ENCODE measurements around the gene MBLAC1. TPM values are rescaled to one million over a fixed set of nuclear protein-coding genes. Genes with fewer than 3 reads are reported as not detected.
A peak's percentile ranks its signal among the peaks of the same experiment; 100 is the strongest.

MBLAC1 gene
- total and polyA plus RNA-seq, 2 of the 4 experiments (the other 2 are of a cell fraction) = 0.72 to 1.4 TPM

DNA sequence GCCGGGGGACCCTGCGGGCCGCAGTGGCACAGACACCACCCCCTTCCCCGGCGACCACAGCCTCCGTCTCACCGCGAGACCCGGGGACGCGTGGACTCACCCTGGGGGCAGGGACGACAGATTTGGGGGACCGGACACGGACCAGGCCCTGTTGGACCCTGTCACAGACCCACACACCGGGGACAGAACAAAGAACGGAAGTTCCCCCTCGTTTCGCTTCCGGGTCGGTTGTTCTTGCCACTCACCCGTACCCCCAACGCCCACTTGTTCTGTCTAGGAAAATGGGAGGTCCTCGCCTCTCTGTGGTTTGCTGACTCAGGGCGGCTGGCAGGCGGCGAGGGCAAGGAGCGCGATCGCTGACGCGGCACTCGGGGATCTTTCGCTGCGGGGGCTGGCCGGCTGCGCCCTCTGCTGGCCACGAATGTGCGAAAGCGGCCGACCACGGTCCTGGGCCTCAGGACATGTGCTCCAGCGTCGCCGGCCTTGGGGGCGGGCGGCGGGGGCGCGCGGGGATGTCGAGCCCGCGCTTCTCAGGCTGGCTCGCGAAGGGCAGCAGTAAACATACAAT, 45.1 kb upstream of the MBLAC1 start, which contains the start of gene ZNF3:
TSS of gene ZNF3 (minus strand) at position 189 of the 568 bp plus-strand sequence. CDS start 4,366 bp downstream, outside the sequence.
- peak within 1 kb of the TSS; percentile 91 for H3K14ac ChIP-seq (replicated peaks; ENCODE audit: low read depth, low read length)
- peak within 1 kb of the TSS; percentile 97 for H2AFZ ChIP-seq (replicated peaks; ENCODE audit: low read length, poor library complexity)
- no TSS peak for BruUV-seq (replicated peaks)
- H3K9ac ChIP-seq (ENCODE audit: low read depth, low read length) = peak within 1 kb of the TSS; percentile 87
- H3K9me3 ChIP-seq (ENCODE audit: control insufficient read depth, insufficient read depth, low read length) = peaks cover 1% of the 10 kb centered on the region; the same call in 1 of the 2 replicates
- H2BK20ac ChIP-seq (ENCODE audit: low read depth, low read length) = peak within 1 kb of the TSS; percentile 57; the same call in 1 of the 2 replicates
- peak within 1 kb of the TSS; percentile 87 for H3K27ac ChIP-seq (ENCODE audit: insufficient read depth, low read length)
- H3K18ac ChIP-seq (ENCODE audit: low read depth, low read length) = peak within 1 kb of the TSS; percentile 39; the same call in 1 of the 2 replicates
- WGBS, 2 experiments (ENCODE audit: extremely low coverage in 2 of 2, insufficient read length in 1 of 2) = 0% methylated on average over 4 of the region's 55 CpGs; no CpG with 5 or more reads in 1 of the 2 experiments
- H3K56ac ChIP-seq (ENCODE audit: extremely low read depth, insufficient read depth, low read length) = peak within 1 kb of the TSS; percentile 83
- CTCF ChIA-PET = no interaction called here
- H3K79me1 ChIP-seq (ENCODE audit: low read depth in 1 of 2, low read length in 2 of 2) = peaks cover 11 to 35% of the 10 kb centered on the region in 2 experiments
- H3K27me3 ChIP-seq (ENCODE audit: control insufficient read depth, insufficient read depth, low read length) = no peaks in the 10 kb centered on the region
- peak; percentile 99 for DNase-seq
- H2AK5ac ChIP-seq (ENCODE audit: low read depth, low read length) = peak within 1 kb of the TSS; percentile 84
- peak within 1 kb of the TSS; percentile 78 for H2BK5ac ChIP-seq (ENCODE audit: low read depth, low read length, poor library complexity, severe bottlenecking)
- H4K5ac ChIP-seq (ENCODE audit: low read depth, low read length) = peak within 1 kb of the TSS; percentile 76
- in situ Hi-C loops (cut with MboI; ENCODE audit: low sequenced_read_pairs) = no loop called here
- H2AK9ac ChIP-seq (replicated peaks; ENCODE audit: low read depth, low read length, poor library complexity) = peak within 1 kb of the TSS; percentile 99
- H3K23ac ChIP-seq (ENCODE audit: low read depth, low read length) = peak within 1 kb of the TSS; percentile 73
- intact Hi-C loops (cut with micrococcal nuclease) = loop anchor here (1.0 kb wide), 1 partner anchor 87 kb away; no protein-coding TSS in a partner anchor
- H3K4me2 ChIP-seq (ENCODE audit: low read depth, low read length) = peak within 1 kb of the TSS; percentile 89
- peak within 1 kb of the TSS; percentile 73 for H3K4me3 ChIP-seq (ENCODE audit: insufficient read depth, low read depth, low read length)
- ATAC-seq (ENCODE audit: low read depth) = peak; percentile 90
- peak within 1 kb of the TSS; percentile 93 for H4K91ac ChIP-seq (ENCODE audit: insufficient read depth, low read depth, low read length)
- peak within 1 kb of the TSS; percentile 98 for H3K4ac ChIP-seq (ENCODE audit: low read depth, low read length)
- H2BK120ac ChIP-seq (ENCODE audit: low read depth, low read length) = peak within 1 kb of the TSS; percentile 82
- peaks cover 21% of the 10 kb centered on the region for H4K20me1 ChIP-seq (ENCODE audit: insufficient read depth, low read length)
- H3K4me1 ChIP-seq (ENCODE audit: control insufficient read depth, insufficient read depth, low read length) = peaks cover 9% of the 10 kb centered on the region
- peak within 1 kb of the TSS; percentile 16 for H2BK15ac ChIP-seq (ENCODE audit: low read depth, low read length)
- dilution Hi-C loops (cut with HindIII; ENCODE audit: low sequenced_read_pairs, unreplicated experiment) = no loop called here
- peaks cover 24% of the 10 kb centered on the region for H3K36me3 ChIP-seq (ENCODE audit: control insufficient read depth, insufficient read depth, low read length)
- POLR2A ChIA-PET (ENCODE audit: unreplicated experiment) = no interaction called here
- peak within 1 kb of the TSS; percentile 36 to 96 for H4K8ac ChIP-seq (ENCODE audit: low read depth in 2 of 2, low read length in 2 of 2)
- H3K9me1 ChIP-seq (ENCODE audit: insufficient read depth, low read length) = peaks cover 9% of the 10 kb centered on the region
- TF ChIP-seq RAD21 (IDR thresholded peaks at IDR 0.05; ENCODE audit: low read length) (peak; percentile 73), SMC3 (IDR thresholded peaks at IDR 0.05; ENCODE audit: low read depth, low read length) (peak; percentile 73), CTCF (conservative IDR thresholded peaks at IDR 0.05; ENCODE audit: low read depth, low read length) (peak; percentile 95), RCOR1 (IDR thresholded peaks at IDR 0.05; ENCODE audit: insufficient replicate concordance, low read length) (no peak), CHD1 (IDR thresholded peaks at IDR 0.05; ENCODE audit: low read depth, low read length) (no peak), POLR2A (IDR thresholded peaks at IDR 0.05; ENCODE audit: low read depth, low read length) (peak; percentile 90), NFE2L2 (IDR thresholded peaks at IDR 0.05; ENCODE audit: low read depth, low read length) (peak; percentile 92), MAFK (IDR thresholded peaks at IDR 0.05; ENCODE audit: low read depth, low read length) (peak; percentile 97), BHLHE40 (IDR thresholded peaks at IDR 0.05; ENCODE audit: low read depth, low read length) (peak; percentile 67), CEBPB (IDR thresholded peaks at IDR 0.05; ENCODE audit: low read depth, low read length) (no peak), MAZ (IDR thresholded peaks at IDR 0.05; ENCODE audit: borderline replicate concordance, low read depth, low read length) (peak; percentile 92; the same call in 1 of the 2 replicates), RFX5 (IDR thresholded peaks at IDR 0.05; ENCODE audit: low read depth, low read length) (no peak), FOS (IDR thresholded peaks at IDR 0.05; ENCODE audit: low read depth, low read length) (peak; percentile 90), USF2 (IDR thresholded peaks at IDR 0.05; ENCODE audit: low read depth, low read length) (peak; percentile 54)
- TF ChIP-seq, protein P1, sequence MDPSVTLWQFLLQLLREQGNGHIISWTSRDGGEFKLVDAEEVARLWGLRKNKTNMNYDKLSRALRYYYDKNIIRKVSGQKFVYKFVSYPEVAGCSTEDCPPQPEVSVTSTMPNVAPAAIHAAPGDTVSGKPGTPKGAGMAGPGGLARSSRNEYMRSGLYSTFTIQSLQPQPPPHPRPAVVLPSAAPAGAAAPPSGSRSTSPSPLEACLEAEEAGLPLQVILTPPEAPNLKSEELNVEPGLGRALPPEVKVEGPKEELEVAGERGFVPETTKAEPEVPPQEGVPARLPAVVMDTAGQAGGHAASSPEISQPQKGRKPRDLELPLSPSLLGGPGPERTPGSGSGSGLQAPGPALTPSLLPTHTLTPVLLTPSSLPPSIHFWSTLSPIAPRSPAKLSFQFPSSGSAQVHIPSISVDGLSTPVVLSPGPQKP (IDR thresholded peaks at IDR 0.05; ENCODE audit: borderline replicate concordance, low read depth, low read length) = no peak
